Measurements from ENCODE around the gene NFYC.
"Not testable (repeated sequence)": the region's sequence is repeated elsewhere in the genome, so short reads cannot be mapped to it uniquely, and the experiment has no call there.

NFYC gene

GRCh38 chr1:40665335-40666171 is 26.0 kb upstream of the NFYC start, which contains the start of gene RIMS3:
Gene RIMS3, minus strand, starts transcription at chr1:40665682. Its CDS starts 23,757 bp downstream, at chr1:40641925.
- DNase-seq (ENCODE audit: low read depth): peak; percentile 26

GRCh38 chr1:40668769-40669525 is 22.6 kb upstream of the NFYC start:
- peak; percentile 33 for DNase-seq (ENCODE audit: low read depth)

DNA sequence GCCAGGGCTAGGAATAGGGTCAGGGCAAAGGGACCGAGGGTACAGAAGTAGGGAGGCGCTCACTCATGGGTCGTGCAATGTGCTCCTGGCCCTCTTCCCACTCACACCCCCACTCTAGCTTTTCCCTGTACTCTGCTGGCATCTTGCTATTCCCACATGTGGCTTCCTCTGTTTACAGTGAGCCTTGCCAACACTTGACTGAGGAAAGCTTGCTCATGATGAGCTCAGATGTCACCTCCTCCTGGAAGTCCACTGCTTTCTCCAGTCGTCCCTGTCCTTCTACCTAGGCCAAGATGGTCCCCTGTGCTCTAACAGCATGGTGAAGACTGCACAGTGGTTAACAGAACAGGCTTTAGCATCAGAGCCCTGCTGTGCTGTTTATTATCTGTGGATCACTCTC is 18.1 kb upstream of the NFYC start:
- DNase-seq (ENCODE audit: low read depth): no peak

DNA sequence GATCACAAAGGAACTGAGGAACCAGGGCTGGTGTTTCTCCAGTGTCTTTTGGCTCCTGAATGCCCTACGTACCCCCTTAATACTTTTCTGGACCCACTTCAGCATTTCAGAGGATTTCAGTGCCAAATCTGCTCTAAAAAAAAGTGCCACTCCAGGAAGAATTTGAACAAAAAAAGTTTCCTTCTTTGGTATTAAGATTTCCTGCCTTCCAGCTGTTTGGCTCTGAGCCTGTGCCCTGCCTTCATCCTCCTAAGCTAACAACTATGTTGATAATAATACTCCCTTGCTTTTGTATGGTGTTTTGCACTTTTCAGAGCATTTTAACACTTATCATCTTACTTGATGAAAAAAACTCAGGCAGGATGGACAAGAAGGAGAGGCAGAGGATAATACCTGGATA is 15.0 kb upstream of the NFYC start:
- no peak for DNase-seq (ENCODE audit: low read depth)

- no peak for DNase-seq (ENCODE audit: low read depth)
Measured at GRCh38 chr1:40679165-40679953, 12.1 kb upstream of the NFYC start.

DNA sequence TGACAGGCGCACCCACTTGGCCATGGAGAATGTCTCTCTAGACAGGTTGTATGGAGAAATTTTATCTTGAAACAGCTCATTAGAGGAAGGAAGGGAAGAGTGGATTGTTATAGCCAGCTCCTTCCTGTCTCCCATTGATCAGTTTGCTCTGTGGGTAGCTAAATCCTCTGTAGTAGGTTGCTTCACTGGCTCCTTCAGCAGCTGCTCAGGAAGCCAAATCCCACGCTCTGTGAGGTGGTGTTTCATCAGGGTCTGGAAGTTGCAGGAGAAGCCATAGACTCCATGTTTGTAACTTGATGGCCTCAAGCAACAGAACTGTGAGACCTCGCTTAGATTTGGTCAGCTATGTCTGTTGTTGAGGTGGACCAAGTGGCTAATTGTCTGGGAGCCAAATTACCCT is 6.8 kb upstream of the NFYC start:
- DNase-seq (ENCODE audit: low read depth): no peak

- DNase-seq (ENCODE audit: low read depth): no peak
Measured at GRCh38 chr1:40687059-40687458, 4.4 kb upstream of the NFYC start.

- no peak for DNase-seq (ENCODE audit: low read depth)
Measured at GRCh38 chr1:40687661-40688060, 3.8 kb upstream of the NFYC start.

GRCh38 chr1:40689737-40690136 is 1.8 kb upstream of the NFYC start:
- no peak for DNase-seq (ENCODE audit: low read depth)

- no peak for DNase-seq (ENCODE audit: low read depth)
Measured at GRCh38 chr1:40690771-40691537, 550 bp upstream of the NFYC start.

GRCh38 chr1:40692429-40692895 is 958 bp downstream of the NFYC start:
- DNase-seq (ENCODE audit: low read depth): peak; percentile 7

GRCh38 chr1:40693425-40693824 is 1.9 kb downstream of the NFYC start:
- no peak for DNase-seq (ENCODE audit: low read depth)

GRCh38 chr1:40694353-40694874 is 2.9 kb downstream of the NFYC start:
- no peak for DNase-seq (ENCODE audit: low read depth)

GRCh38 chr1:40696294-40696693 is 4.8 kb downstream of the NFYC start:
- no peak for DNase-seq (ENCODE audit: low read depth)

DNA sequence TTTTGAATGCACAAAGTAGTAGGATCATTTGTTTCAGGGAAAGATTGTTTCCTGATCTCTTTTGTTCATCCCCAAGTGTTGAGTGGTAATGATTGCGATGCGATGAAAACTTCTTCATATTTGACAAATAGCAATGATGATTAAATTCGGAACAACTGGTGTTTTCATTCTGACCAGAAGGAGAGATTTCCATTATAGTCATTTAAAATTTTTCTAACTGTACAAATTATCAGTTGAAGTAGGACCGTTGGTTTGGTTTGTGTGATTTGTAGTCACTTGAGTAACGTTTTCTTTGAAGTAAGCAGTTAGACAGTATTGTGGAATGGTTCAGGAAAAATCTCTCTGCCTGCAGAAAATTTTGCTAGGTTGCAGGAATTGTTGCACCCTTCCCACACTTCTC is 5.9 kb downstream of the NFYC start:
- no peak for DNase-seq (ENCODE audit: low read depth)

DNA sequence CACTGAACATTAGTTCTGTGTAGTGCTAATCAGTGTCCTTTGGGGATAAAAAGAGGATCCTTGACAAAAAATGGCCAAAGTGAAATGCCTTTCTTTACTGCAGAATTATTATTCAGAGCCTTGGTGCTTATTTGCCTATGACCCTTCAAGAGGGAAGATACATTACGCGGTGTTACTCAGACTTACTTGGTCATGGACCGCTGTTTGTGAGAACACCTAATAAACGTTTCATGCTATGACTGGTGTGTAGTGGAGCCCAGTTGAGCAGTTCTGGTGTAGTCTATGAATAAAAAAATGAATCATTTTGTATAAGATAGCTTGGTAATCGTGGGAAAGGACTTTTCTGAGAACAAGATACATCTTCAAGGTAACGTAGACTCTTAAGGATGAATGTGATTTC is 8.3 kb downstream of the NFYC start:
- no peak for DNase-seq (ENCODE audit: low read depth)

GRCh38 chr1:40701684-40702083 is 10.2 kb downstream of the NFYC start:
- no peak for DNase-seq (ENCODE audit: low read depth)

DNA sequence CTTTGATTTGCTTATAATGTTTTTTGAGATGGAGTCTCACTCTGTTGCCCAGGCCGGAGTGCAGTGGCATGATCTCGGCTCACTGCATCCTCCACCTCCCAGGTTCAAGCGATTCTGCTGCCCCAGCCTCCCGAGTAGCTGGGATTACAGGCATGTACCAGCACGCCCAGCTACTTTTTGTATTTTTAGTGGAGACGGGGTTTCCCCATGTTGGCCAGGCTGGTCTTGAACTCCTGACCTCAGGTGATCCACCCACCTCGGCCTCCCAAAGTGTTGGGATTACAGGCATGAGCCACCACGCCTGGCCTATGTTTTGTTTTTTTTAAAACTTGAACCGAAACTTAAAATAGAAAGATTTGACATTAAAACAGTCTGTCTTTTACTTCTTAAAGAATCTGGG is 11.3 kb downstream of the NFYC start:
- DNase-seq (ENCODE audit: low read depth): not testable (repeated sequence)

DNA sequence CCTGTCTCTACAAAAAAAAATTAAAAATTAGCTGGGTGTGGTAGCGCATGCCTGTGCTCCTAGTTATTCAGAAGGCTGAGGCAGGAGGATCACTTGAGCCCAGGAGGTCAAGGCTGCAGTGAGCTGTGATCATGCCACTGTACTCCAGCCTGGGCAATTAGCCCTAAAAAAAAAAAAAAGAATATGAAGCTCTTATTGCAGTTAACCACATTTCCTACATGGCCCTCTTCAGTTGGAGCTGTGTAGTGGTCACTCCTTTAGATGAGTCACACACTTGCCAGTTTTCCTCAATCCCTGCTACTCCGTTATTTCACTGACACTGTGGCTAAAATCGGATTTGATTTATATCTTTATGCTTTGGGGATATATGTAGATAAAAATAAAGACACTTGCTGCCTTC is 11.8 kb downstream of the NFYC start:
- peak; percentile 29 for DNase-seq (ENCODE audit: low read depth)

DNA sequence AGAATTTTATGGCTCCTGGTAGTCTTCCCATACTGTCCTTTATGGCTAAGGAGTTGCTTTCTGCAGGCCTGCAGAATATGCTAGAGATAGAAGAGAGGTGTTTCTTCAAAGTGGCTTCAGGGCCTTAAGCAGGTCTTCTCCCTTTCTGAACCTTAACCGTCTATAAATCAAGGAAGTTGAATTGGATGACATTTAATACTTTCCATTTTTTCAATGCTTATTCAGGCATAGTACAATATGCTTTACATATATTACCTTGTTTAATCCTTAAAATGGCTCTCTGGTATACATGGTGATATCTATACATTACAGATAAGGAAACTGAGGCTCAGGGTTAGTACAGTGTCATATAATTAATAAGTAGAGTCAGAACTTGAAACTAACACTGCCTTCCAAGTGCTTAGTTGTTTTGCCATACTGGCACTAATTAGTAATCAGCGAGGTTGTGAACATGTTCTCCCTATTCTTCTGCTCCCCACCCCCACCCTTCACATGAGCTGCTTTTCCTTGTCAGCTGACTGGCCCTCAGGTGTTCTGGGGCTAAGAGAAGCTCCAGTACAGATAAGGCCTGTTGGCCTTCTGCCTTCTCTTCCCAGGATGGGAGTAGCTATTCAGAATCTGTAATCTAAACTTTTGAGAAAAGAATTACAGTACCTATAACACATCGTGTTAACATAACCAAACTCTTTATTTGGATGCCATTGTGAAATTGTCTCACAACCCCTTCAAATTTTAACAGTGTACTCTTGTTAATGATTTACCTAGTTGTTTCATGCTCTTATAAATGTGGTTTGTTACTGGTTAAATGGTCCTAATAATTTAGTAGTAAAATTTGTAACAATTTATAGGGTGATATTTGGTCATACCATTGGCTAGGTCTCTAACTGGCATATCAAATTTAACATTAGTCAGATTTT is 13.6 kb downstream of the NFYC start:
- no peak for DNase-seq (ENCODE audit: low read depth)

Data from fibroblast of gingiva (primary cell).